GM21390 (cell line): ENCODE data around the gene BBS4.
"Not testable (repeated sequence)": the region's sequence is repeated elsewhere in the genome, so short reads cannot be mapped to it uniquely, and the experiment has no call there.

Source experiments
- ATAC-seq: cut with Tn5 transposase; IDR thresholded peaks from one replicate; pipeline ENCODE4 v1.9.1; 2021; ENCODE audit not compliant: unreplicated experiment

The BBS4 gene

DNA sequence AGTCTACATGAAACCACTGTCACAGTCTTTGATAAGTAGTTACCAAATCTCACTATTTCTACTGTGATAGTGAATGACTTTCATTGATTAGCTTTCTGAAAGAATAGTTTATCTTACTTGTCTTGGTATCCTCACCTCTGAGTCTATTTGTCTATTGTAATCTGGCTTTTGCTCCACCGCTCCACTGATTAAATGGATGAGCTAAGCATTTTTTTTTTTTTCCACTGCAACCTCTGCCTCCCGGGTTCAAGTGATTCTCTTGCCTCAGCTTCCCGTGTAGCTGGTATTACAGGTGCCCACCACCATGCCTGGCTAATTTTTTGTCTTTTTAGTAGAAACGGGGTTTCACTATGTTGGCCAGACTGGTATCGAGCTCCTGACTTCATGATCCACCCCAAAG is 12.9 kb downstream of the BBS4 start:
- ATAC-seq, result no peak

DNA sequence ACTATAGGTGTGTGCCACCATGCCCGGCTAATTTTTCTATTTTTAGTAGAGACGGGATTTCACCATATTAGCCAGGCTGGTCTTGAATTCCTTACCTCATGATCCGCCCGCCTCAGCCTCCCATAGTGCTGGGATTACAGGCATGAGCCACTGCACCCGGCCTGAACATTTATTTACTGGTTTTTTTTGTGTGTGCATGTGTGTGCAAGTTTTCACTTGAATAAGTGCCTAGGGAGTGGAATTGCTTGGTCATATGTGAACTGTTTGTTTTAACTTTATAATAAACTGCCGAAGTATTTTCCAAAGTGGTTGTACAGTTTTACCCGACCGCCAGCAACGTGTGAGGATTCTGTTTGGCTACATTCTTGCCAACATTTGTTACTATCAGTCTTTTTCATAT is 14.1 kb downstream of the BBS4 start:
- no peak for ATAC-seq

DNA sequence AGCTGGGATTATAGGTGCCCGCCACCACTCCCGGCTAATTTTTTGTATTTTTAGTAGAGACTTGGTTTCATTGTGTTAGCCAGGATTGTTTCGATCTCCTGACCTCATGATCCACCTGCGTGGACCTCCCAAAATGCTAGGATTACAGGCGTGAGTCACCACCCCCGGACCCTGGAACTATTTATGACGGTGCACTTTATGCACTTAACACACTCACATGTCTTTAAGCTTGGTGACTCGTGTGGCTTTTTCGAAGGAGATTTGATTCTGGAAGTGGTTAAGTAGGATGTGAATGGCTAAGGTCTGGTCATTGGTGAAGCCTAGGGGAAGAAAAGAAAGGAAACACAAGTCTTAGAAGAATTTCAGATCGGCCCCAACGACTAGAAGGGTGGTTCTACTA is 20.3 kb downstream of the BBS4 start:
- no peak for ATAC-seq

DNA sequence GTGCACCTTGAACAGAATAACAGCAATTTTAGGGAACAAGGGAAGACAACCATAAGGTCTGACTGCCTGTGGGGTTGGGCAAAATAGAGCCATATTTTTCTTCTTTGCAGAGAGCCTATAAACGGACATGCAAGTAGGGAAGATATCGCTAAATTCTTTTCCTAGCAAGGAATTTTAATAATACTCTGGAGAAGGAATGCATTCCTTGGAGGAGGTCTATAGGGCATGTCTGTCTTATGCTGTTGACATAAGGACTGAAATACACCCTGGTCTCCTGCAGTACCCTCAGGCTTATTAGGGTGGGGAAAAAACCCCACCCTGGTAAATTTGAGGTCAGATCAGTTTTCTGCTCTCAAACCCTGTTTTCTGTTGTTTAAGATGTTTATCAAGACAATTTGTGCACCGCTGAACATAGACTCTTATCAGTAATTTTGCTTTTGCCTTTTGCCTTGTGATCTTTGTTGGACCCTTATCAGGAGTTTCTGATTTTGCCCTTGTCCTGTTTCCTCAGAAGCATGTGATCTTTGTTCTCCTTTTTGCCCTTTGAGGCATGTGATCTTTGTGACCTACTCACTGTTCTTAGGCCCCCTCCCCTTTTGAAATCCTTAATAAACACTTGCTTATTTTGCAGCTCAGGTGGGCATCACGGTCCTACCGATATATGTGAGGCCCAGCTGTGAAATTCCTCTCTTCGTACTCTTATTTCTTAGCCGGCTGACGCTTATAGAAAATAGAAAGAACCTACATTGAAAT is 22.7 kb downstream of the BBS4 start:
- not testable (repeated sequence) for ATAC-seq

GRCh38 chr15:72722071-72722696 is 36.2 kb downstream of the BBS4 start:
- no peak for ATAC-seq

DNA sequence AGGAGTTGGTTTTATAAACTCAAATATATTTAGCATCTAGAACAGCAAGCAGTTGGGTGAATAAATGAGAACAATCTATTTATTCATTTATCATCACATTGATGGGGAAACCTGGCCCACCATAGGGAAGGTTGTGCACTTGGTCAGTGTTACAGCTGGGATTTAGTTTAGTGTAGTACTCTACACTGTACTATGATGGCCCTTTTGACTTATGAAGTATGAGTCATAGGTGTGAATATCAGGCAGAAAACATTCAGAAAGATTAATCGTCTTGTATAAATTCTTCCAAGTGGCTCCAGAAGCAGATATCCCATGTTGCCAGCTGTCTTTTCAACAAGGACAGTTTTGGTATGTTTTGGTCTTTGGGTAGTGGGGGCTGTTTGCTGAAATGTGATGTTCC is 38.0 kb downstream of the BBS4 start:
- ATAC-seq, result no peak

DNA sequence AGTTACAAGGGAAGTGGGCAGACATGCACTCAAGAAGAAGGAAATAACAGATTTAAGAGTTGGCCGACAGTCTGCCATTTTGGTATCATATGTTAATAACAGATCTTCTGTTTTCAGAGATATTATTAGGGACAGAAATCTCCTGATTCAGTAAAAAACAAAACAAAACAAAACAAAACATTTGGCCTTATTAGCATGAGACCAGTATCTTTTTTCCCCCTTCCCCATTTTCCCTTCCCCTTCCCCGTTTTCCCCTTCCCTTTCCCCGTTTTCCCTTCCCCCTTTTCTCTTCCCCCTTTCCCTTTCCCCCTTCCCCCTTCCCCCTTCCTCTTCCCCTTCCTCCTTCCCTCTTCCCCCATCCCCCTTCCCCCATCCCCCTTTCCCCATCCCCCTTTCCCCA is 39.4 kb downstream of the BBS4 start:
- no peak for ATAC-seq

GRCh38 chr15:72725851-72726250 is 39.8 kb downstream of the BBS4 start:
- not testable (repeated sequence) for ATAC-seq

GRCh38 chr15:72727154-72727553 is 41.1 kb downstream of the BBS4 start:
- ATAC-seq, result no peak

- not testable (repeated sequence) for ATAC-seq
These were observed 42.2 kb downstream of the BBS4 start for GRCh38 chr15:72728249-72728648.

DNA sequence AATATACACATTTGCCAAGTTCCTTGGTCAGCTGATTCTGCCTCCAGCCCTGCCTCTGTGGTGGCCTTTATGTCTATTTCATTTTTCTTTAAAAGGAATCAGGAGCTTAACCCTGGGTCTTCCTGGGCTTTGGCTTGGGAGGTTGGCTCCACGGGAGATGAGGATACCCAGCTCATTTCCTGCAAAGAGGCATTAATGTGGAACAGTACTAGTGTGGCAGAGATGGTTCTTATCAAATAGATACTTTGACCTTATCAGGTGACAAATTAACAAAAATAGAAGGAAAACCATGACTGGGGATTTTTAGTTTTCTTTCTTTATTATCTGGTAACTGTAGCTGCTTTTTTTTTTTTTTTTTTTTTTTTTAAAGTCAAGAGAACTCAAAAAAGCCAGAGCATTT is 42.8 kb downstream of the BBS4 start:
- no peak for ATAC-seq

DNA sequence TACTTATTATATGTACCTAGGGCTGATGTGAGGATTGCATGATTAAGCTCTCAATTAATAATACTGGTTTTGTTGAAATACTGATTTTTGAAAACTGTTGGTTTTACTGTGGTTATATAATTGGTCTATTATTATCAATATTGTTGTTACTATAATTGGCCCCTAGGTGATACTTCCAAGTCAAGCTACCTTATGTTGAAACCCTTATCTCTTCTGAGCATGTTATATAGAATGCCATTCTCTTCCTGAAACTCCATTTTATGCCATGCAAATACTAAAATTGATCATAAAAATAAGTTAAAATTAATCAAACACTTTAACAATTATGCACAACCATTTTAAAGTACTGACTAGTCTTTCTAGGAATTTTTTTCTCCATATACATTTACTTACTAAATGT is 46.1 kb downstream of the BBS4 start:
- no peak for ATAC-seq

DNA sequence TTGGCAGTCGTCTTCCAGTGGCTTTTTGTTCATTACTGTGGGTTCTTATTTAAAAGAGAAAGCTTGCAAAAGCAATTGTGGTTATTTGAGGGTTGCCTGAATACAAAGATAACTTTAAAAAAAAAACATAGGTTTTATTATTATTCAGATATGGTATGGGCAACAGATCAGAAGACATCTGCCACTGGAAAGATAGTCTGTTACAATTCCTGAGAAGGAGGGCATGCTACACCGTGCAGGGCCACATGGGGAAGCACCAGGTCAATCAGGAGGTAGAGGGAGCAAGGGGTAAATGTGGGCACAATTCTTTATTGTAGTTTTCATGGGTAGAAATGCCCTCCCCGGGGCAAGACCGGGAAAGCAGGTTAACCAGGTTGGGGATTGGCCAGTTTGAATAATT is 46.5 kb downstream of the BBS4 start:
- ATAC-seq, result no peak

DNA sequence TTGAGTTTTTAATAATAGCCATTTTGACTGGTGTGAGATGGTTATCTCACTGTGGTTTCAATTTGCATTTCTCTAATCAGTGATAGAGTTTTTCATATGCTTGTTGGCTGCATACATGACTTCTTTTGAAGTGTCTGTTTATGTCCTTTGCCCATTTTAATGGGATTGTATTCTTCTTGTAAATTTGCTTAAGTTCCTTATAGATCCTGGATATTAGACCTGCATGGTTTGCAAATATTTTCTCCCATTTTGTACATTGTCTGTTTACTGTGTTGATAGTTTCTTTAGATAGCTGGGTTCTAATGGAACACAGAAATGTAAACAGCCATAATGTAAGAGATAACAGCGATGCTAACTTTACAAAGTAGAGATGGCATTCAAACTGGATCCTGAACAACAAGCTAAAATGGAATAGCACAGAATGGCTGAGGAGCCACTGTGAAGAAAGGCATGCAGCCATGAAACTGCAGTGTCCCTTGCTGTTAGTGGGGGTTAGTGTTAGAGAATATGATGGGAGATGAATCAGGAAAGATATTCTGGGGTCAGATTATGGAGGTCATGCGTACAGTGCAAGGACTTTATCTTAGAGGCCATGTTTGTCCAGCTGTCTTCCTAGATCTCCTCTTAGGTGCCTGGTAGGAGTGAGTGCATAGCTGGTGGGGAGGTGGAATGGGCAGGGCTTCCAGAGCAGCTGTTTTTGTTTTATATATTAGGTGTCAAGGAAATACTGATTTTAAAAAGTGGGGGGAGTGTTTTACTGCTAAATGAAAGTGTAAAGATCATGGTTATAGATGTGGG is 48.1 kb downstream of the BBS4 start:
- no peak for ATAC-seq

DNA sequence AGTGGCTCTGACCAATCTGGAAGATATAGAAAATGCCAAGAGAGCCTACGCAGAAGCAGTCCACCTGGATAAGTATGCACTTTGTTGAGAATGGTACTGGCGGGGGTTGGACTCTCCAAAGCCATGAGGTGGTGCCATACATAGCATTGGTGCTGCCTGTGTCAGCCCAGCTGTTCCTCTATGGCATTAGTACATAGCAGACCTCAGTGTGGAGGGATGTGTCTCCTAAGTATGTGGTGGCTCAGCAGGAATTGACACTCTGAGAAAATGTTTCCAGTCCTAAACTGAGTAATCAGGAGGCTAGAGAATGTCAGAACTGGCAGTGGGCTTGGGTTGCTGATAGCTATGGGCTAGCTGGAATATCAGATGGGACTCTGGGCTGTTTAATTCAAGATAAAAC is 49.1 kb downstream of the BBS4 start:
- ATAC-seq, result no peak

- ATAC-seq, result no peak
These were observed 51.1 kb downstream of the BBS4 start for GRCh38 chr15:72737061-72737460.

DNA sequence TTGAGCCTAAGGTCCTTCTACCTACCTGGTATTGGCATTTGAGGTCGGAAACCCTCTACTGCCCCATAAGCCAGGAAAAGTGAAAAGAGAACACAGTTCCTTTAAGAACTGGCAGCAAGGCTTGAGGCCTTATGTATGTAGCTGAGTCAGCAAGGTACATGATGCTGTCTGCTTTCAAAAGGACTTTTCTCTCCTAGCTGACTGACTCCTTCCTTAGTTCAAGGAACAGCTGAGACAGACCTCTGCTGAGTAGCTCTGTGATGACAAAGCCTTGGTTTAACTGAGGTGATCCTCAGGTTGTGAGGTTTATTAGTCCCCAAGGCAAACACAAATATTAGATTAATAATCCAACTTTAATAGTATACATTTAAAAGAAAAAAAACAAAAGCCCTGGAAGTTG is 51.7 kb downstream of the BBS4 start:
- ATAC-seq, result no peak

DNA sequence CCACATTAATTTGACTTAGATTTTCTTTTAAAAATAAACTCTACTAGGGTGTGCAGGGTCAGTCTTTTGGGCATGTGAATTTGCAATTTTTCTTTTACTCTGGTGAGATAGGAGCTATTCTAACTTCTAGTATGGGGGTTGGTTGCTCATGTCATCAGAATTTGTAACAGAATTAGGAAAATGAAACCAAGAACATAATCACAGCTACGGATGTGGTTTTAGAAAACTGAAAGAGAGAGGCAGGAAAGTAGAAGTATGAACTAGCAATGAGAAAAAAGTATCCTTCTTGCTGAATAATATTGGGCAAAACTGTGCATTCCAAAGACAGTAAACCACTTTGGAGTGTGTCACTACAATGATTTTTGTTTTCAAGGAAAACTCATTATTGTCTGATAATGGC is 54.2 kb downstream of the BBS4 start:
- ATAC-seq, result peak; percentile 89

DNA sequence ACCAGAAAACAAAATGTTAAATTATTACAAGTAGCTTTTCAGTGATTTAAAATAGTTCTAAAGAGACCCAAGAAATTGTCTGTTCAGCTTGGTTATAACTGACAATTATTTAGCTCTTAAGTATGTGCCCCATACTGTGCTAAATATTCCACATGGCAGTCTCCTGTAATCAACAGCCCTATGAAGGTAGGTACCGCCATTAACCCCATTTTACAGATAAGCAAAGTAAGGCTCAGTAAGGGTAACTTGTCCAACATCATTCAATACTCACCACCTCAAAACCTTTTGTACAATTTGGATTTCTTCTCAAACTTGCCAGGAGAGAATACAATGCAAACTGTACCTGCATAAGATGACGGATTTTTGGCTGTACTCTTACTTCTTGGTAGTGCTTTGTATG is 63.7 kb downstream of the BBS4 start:
- no peak for ATAC-seq

- ATAC-seq, result no peak
These were observed 65.9 kb downstream of the BBS4 start for GRCh38 chr15:72751751-72752455.

- no peak for ATAC-seq
These were observed 68.1 kb downstream of the BBS4 start for GRCh38 chr15:72754096-72754495.
